HG02610 (cell line): Measurements from ENCODE around the gene ARHGEF18.
A peak's percentile ranks its signal among the peaks of the same experiment; 100 is the strongest.

Experiments
- ATAC-seq: cut with Tn5 transposase; IDR thresholded peaks from one replicate; pipeline ENCODE4 v1.9.1; 2021; ENCODE audit warnings: mild to moderate bottlenecking, moderate library complexity; ENCODE audit not compliant: unreplicated experiment

ARHGEF18 gene

GRCh38 chr19:7381073-7381390, 32.3 kb downstream of the ARHGEF18 start:
- no peak for ATAC-seq

GRCh38 chr19:7382694-7383093, 34.0 kb downstream of the ARHGEF18 start:
- ATAC-seq, result no peak

GRCh38 chr19:7383284-7383683, 34.5 kb downstream of the ARHGEF18 start:
- no peak for ATAC-seq

DNA sequence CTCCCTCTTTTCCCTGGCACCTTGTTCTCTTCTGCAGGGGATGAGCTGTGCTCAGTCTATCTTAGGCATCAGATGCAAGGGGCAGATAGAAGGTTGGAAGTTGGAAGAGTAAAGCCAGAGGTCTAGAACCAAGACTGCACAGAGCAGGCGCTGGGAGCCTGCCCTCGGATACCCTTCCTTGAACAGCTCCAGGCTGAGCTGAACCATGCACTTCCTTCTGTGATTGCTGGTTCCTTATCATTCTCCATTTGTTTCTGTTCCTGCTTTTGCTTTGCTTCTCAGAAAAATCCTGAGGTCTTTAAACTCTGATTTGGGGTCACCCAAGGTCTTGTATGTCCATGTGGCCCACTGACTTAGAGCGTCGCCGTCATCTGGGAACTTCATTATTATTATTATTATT, 36.3 kb downstream of the ARHGEF18 start:
- ATAC-seq, result no peak

- ATAC-seq, result no peak
Observed at GRCh38 chr19:7386308-7386707, 37.6 kb downstream of the ARHGEF18 start.

GRCh38 chr19:7386769-7387168, 38.0 kb downstream of the ARHGEF18 start:
- no peak for ATAC-seq

DNA sequence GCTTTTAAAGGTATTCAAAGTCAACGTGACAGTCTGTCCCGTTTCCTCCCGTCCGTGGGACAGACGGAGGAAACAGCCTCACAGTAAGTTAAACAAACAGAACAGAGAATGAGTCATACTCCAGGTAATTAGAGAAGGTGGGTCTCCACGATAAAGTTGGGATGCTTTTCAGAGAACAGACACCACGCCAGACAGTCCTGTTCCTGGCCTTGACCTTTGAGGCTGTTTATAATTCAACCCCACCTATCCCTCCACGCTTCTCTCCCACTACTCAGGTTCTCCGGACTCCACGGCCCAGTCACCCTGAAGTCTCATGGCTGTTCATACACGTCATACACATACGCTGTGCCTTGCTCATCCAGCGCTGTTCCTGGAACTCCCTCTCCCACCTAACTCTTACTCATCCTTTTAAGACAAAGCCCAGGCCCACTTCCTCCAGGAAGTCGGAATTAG, 42.5 kb downstream of the ARHGEF18 start:
- ATAC-seq, result no peak

DNA sequence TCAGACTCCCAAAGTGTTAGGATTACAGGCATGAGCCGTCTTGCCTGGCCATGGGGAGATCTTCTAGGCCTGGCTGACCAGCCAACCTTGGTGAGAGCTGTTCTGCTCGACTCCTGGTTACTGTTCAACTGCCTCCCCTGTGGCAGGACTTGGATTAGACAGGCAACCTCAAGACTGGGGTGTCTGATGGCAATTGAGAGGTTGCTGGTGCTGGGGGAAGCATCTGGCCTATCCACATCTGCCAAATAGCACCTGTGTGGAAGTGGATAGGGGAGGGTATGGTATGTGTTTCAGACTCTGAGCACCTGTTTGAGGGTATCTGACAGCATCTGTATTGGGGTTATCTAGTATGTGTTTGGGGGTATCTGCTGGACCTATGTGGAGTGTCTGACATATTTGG, 44.7 kb downstream of the ARHGEF18 start:
- ATAC-seq, result no peak

GRCh38 chr19:7393939-7394730, 45.4 kb downstream of the ARHGEF18 start:
- ATAC-seq, result no peak

GRCh38 chr19:7394731-7395359, 46.1 kb downstream of the ARHGEF18 start:
- ATAC-seq, result peak; percentile 69

GRCh38 chr19:7395360-7396066, 46.8 kb downstream of the ARHGEF18 start:
- no peak for ATAC-seq

DNA sequence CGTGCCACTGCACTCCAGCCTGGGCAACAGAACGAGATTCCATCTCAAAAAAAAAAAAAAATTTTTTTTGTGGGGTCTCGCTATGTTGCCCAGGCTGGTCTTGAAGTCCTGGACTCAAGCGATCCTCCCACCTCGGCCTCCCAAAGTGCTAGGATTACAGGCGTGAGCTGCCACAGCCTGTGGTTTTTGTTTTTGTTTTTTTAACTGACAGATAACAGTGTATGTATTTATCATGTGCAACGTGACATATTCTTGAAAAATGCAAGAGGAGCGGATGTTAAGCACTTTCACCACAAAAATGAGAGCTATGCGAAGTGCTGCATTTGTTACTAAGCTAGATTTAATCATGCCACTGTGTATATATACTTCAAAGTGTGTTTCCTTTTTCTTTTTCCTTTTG, 49.0 kb downstream of the ARHGEF18 start:
- no peak for ATAC-seq
